C1 segment of cervical spinal cord (tissue), 14 donors: ENCODE data around the gene PEX1.
"Not testable (repeated sequence)": the region's sequence is repeated elsewhere in the genome, so short reads cannot be mapped to it uniquely, and the experiment has no call there.

Experiments used
- DNase-seq, 14 donors: peaks; one replicate each; lab custom pipeline; 2025; lab: John Stamatoyannopoulos, UW

PEX1 gene

GRCh38 chr7:92528188-92528957 is at the start of gene PEX1, which contains the start of gene RBM48:
TSS of gene PEX1 (minus strand) at chr7:92528520. CDS start at chr7:92528435, 85 bp downstream.
TSS of gene RBM48 (plus strand) at chr7:92528795. CDS start at chr7:92528814, 19 bp downstream.
- peak; percentile 74 to 98 (median 94) for DNase-seq

- no peak for DNase-seq
Observed at GRCh38 chr7:92576296-92576695, 48.0 kb upstream of the PEX1 start.

- no peak for DNase-seq
Observed at GRCh38 chr7:92569137-92569536, 40.8 kb upstream of the PEX1 start.

- no peak for DNase-seq
Observed at GRCh38 chr7:92567460-92567859, 39.1 kb upstream of the PEX1 start.

- DNase-seq: no peak
Observed at GRCh38 chr7:92563345-92563744, 35.0 kb upstream of the PEX1 start.

- no peak for DNase-seq
Observed at GRCh38 chr7:92560602-92561001, 32.3 kb upstream of the PEX1 start.

- DNase-seq: no peak
Observed at GRCh38 chr7:92557808-92558362, 29.6 kb upstream of the PEX1 start.

- DNase-seq: no peak
Observed at GRCh38 chr7:92557249-92557648, 28.9 kb upstream of the PEX1 start.

- DNase-seq: no peak
Observed at GRCh38 chr7:92550194-92550593, 21.9 kb upstream of the PEX1 start.

GRCh38 chr7:92547579-92547978 is 19.3 kb upstream of the PEX1 start:
- peak in 5 of 14 donors; percentile 4 to 59 (median 14) for DNase-seq

GRCh38 chr7:92546856-92547497 is 18.7 kb upstream of the PEX1 start:
- DNase-seq: no peak

- not testable (repeated sequence) for DNase-seq
Observed at GRCh38 chr7:92545116-92545515, 16.8 kb upstream of the PEX1 start.

GRCh38 chr7:92543542-92543941 is 15.2 kb upstream of the PEX1 start:
- DNase-seq: not testable (repeated sequence)

- no peak for DNase-seq
Observed at GRCh38 chr7:92534572-92534971, 6.3 kb upstream of the PEX1 start.

- no peak for DNase-seq
Observed at GRCh38 chr7:92528958-92529264, 591 bp upstream of the PEX1 start.

GRCh38 chr7:92527300-92528187 is 776 bp downstream of the PEX1 start:
- DNase-seq: peak in 7 of 14 donors; percentile 11 to 60 (median 33)

- no peak for DNase-seq
Observed at GRCh38 chr7:92523110-92523509, 5.2 kb downstream of the PEX1 start.

GRCh38 chr7:92520024-92520423 is 8.3 kb downstream of the PEX1 start:
- DNase-seq: no peak

GRCh38 chr7:92517631-92518030 is 10.7 kb downstream of the PEX1 start:
- DNase-seq: no peak

- no peak for DNase-seq
Observed at GRCh38 chr7:92513167-92513902, 15.0 kb downstream of the PEX1 start.

GRCh38 chr7:92508946-92509345 is 19.4 kb downstream of the PEX1 start:
- DNase-seq: no peak
